Right lobe of liver (tissue), 4 donors: ENCODE measurements around the gene RASAL2.

ENCODE experiments used
- CTCF ChIP-seq, 4 donors: fragments of 200-600 bp in 3 of 4; fragments of 450-650 bp in 1 of 4; IDR thresholded peaks; one replicate each; pipeline versions ENCODE4 v1.5.1 to v1.8.0; 2016 to 2022; ENCODE audit warnings: antibody characterized with exemption in 4 of 4, mild to moderate bottlenecking in 2 of 4
- POLR2A ChIP-seq: fragments of 450-650 bp; IDR thresholded peaks from one replicate; pipeline ENCODE4 v1.6.1; 2017; ENCODE audit warnings: antibody characterized with exemption, mild to moderate bottlenecking
- donor health status: DM: no; HTN: no; CAD: no.
- donor health status: DM: no; HTN: no; CAD: no.
- donor health status: DM: no; HTN: yes; CAD: no.

- TF ChIP-seq CTCF (IDR thresholded peaks at IDR 0.05) = no peak
- no peak for TF ChIP-seq POLR2A
Observed at GRCh38 chr1:178192686-178193085, 98.8 kb downstream of the RASAL2 start.
